ENCODE measurements around the gene ELAVL4.

ELAVL4 gene

DNA sequence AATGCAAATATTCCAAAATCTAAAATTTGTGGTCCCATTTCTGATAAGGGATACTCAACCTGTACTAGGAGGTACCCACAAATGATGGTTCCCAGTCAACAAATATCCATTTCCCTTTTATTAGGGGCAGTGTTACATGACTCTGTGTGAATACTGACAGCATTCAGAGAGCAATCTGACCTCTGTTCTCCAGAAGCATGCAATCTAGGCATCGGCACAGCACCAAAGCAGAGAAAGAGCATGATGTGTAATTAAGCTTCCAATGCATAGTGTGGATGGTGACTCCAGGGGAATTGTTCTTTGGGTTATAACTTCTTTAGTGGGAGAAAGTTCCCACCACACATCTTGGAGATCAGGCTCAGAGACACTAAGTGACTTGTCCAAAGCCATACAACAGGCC, 71.6 kb downstream of the ELAVL4 start:
- no peak for DNase-seq

DNA sequence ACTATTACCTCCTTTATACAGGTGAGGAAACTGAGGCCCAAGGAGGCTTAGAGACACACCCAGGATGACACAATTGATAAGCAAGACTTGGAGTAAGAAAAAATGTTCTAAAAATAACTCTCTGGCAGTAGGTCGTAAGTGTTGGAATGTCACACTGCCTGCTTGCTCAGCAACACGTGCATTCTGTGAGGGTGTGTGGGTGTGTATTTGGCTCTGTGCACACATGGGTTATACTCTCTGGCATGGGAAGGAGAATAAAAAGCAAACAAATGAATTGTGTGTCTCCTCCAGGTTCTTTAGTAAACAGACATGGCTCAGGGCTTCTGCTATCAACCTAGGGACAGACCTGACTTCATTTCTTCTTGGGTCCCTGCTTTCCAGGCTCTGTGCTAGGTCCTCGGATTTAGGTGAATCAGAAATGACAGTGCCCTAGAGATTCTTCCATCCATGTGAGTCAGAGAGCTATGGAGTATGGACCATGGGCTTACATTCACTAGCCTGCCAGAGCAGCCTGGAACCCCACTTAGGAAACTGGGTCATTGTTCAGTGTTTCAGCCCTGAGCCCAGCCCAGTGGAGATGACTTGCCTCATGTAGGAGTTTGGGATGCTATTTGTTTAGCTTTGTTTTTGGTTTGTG, 72.4 kb downstream of the ELAVL4 start:
- no peak for DNase-seq

DNA sequence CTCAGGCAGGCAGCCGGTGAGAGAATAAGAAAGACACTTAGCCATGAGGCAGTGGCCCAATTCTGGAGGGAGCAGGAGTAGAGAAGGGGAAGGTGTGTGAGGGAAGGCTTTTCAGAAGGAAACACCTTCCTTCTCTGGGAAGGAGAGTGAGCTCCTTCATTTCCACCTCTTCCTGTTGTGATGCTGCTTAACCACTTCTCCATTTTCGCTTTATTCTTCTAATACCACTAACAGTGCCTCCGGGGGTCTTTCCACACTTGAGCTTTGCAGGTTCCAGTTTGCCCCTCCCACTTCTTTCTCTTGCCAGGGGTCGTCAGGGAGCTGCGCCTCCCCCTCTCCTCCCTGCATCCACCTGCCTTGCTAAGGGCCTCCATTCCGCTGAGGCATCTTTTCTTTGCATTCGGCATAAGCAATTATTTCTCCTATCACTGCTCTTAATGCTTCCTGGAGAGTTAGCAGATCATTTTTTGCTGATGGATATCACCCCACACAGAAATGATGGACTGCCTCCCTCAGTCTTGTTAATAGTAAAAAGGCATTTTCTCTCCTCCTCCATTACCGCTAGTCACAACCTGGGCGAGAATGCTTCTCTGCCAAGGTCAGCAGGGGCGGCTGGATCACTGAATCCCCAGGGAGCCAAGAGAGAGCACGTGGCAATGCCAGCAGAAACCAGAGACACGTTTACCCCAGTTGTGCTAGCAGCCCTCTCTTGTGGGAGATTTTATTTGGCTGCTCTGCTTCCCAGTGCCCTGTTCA, 74.8 kb downstream of the ELAVL4 start:
- DNase-seq: peak; percentile 33

GRCh38 chr1:50189369-50189768, 80.6 kb downstream of the ELAVL4 start:
- DNase-seq: no peak

- no peak for DNase-seq
Observed at GRCh38 chr1:50193002-50193401, 84.3 kb downstream of the ELAVL4 start.

- no peak for DNase-seq
Observed at GRCh38 chr1:50195205-50195604, 86.5 kb downstream of the ELAVL4 start.

DNA sequence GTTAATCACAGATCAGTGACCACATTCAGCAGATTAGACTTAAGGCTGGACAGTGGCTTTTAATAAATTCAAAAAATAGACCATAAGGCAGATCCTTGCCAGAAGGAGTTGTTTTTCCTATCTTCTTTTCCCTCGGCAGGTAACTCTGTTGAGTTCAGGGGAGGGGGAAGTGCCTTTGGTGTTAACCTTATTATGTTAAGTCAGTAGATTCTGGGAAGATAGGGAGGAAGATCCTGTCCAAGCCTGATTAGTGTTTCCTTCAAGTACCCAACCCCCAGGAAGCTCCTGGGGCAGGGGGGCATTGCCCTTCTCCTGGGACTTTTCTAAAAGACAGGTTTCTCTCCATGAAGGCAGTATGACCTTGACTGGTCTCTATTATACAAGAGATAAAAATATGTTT, 87.4 kb downstream of the ELAVL4 start:
- DNase-seq: no peak

GRCh38 chr1:50197216-50197615, 88.5 kb downstream of the ELAVL4 start:
- DNase-seq: no peak

DNA sequence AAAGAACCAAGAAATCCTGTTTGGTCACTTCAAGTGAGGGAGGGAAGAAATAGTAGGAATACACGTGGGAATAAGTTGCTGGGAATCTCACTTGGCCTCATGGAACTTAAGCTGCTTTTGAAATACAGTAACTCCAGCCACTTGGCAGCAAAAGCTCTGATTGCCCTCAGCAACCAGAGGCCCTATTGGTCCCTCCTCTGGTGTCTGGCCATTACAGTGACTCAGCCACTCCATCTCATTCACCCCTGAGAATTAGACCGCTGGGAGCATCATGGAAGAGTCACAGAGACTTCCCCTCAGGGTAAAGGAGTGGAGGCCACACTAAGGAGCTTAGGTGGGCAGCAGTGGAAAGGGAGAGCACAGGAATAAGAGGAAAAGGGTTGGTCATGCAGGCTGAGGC, 99.6 kb downstream of the ELAVL4 start:
- DNase-seq: no peak

- no peak for DNase-seq
Observed at GRCh38 chr1:50208756-50209155, 100.0 kb downstream of the ELAVL4 start.

- no peak for DNase-seq
Observed at GRCh38 chr1:50209749-50210148, 101.0 kb downstream of the ELAVL4 start.

- no peak for DNase-seq
Observed at GRCh38 chr1:50213505-50213904, 104.8 kb downstream of the ELAVL4 start.

GRCh38 chr1:50214717-50215116, 106.0 kb downstream of the ELAVL4 start:
- no peak for DNase-seq

DNA sequence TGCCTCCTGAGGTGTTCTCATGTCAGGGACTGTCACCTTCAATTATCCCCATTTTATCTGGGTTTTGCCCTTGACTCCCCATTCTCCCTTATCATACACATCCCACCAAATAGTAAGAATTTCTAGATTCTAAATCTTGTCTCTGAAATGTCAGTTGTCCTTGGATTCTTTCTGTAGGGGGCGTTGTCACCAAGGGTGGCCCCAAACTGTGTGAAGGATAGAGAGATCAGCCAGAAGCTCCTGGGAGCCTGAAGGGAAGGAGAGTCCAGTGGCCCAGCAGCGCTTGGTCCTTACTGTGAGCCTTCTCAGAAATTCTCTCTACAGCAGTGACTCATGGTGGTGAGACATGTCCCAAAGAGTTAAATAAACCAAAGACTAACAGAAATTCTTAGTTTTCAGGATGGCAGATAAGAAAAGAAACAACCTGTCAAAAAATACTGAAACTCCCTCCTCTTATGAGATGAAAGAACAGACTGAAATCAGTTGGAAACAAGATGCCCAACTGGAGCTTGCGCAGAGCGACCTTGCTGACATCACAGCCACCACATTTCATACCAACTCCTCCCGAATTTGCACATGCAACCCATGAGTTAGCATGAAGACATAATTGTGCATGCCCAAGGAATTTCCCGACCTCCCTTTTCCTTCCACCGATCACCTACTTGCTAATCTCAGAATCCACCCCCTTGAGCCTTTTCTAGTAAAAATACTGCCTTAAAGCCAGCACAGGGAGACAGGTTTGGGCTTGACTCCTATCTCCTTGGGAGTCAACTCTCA, 109.8 kb downstream of the ELAVL4 start:
- DNase-seq: no peak

- no peak for DNase-seq
Observed at GRCh38 chr1:50228871-50229384, 120.2 kb downstream of the ELAVL4 start.

DNA sequence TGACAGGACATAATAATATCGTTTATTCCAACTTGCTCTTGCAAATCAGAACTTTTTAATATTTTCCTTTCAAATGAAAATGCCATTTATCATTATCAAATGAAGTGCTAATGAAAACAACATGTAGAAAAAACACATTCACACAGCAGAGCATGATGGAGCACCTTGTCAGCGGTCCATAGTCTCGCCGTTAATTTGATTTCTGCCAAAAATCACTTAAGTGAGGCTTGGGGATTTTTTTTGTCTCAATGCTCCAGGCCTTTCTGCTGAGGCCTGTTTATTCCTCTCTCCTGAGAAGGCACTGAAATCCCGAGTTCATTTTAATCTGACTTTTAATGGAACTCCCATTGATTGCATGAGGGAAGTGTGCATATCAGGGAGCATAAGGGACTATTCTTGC, 122.5 kb downstream of the ELAVL4 start:
- DNase-seq: no peak

- DNase-seq: no peak
Observed at GRCh38 chr1:50232336-50232735, 123.6 kb downstream of the ELAVL4 start.

DNA sequence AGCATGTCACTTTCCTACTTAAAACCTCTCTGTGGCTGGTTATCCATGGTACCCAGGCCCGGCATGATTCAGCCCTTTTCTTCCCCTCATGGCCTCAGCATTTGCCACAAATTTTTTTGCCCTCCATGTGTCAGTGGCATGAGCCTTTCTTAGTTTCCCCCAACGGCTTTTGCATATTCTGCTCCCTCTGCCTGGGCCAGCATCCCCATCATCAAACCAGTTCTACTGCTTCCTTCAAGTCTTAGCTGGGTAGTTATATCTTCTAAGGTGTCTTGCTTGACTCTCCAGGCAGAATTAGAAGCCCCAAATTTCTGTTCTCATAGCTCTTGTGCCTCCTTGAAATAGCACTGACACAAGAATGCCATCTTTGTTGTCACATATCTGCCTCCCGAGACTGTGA, 127.9 kb downstream of the ELAVL4 start:
- no peak for DNase-seq

- no peak for DNase-seq
Observed at GRCh38 chr1:50237056-50237455, 128.3 kb downstream of the ELAVL4 start.

- no peak for DNase-seq
Observed at GRCh38 chr1:50243939-50244338, 135.2 kb downstream of the ELAVL4 start.

GRCh38 chr1:50246869-50247268, 138.1 kb downstream of the ELAVL4 start:
- DNase-seq: no peak

DNA sequence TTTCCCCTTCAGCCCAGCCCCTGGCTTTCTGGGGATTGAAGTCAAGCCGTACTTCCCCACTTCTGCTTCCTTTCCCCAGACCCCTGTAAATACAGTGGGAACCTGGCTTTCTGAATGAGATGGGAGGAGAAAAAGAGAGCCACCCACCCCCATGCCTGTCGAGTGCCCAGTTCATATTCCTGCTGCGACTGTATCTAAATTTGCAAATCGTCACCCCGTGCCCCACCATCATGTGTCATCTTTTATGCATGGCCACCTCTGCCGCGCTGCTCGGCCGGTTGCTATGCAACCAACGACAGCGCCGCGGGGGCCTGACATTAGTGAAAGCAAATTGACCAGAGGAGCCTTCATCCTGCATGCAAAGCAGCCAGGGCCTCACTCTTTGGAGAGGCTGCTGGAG, 143.0 kb downstream of the ELAVL4 start:
- DNase-seq: peak; percentile 61

DNA sequence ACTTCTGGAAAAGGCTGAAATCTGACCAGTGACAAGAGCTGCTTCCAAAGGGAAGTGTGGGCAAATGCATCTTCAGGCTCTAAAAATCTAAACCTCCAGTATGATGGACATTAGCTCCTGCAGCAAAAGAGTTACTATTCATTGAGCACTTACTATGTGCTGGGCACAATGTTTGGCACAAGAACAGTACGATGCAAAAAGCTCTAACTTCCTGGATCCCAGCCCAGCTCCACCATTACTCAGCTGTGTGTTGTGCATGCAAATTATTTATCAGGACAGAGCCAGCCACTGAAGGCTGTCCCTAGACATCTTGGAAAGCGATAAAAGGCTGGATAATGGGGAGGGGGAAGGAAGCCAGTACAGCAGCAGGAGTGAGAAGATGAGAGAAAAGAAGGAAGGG, 143.5 kb downstream of the ELAVL4 start:
- DNase-seq: no peak
